ENCODE results near the gene SLC39A3.
A peak's percentile ranks its signal among the peaks of the same experiment; 100 is the strongest.

SLC39A3 gene, protein sequence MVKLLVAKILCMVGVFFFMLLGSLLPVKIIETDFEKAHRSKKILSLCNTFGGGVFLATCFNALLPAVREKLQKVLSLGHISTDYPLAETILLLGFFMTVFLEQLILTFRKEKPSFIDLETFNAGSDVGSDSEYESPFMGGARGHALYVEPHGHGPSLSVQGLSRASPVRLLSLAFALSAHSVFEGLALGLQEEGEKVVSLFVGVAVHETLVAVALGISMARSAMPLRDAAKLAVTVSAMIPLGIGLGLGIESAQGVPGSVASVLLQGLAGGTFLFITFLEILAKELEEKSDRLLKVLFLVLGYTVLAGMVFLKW

DNA sequence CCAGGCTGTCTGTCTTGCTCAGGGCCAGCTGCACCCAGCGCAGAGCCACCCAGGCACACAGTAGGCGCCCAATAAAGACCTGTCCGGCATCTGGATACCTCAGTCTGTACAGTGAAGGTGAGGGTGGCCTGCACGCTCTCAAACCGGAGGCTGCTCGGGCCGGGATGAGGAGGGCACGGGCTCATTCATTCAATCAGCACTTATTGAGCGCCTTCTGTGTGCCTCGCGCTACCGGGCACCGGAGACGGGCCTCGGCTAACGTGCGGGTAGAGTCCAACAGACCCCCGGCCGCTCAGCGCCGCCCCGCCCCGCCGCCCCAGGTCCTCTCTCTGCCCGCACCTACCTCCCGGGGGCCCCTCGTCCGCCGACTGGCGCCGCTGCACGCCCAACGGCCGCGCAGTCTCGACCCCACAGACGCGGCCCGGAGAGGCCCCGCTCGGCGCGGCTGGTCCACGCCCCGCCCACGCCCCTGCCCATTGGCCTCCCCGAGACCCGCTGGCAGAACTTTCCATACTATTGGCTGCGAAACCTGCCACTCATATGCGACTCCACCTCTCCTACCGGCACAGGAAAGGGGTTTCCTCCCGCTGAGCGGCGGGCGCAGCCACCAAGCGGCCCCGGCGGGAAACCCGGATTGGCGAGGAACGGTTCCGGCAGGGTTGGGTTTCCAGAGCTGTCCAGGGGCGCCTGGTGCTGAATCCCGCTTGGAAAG lies at the start of gene SLC39A3:
TSS of gene SLC39A3 (minus strand) at position 416 of the 712 bp plus-strand sequence. CDS start 2,760 bp downstream, outside the sequence.
- Mint-ChIP-seq H3K9me3 (no peaks in the 10 kb centered on the region), H3K27me3 (peaks cover 28% of the 10 kb centered on the region), H3K4me3 (peak within 1 kb of the TSS; percentile 82), H3K27ac (ENCODE audit: low read depth) (peak within 1 kb of the TSS; percentile 25), H3K4me1 (peaks cover 23% of the 10 kb centered on the region), H3K36me3 (ENCODE audit: insufficient read depth) (peaks cover 15% of the 10 kb centered on the region)
- peak; percentile 100 for ATAC-seq (replicated peaks; ENCODE audit: extremely low read depth, poor library complexity, severe bottlenecking)
- DNase-seq (ENCODE audit: low spot score in 2 of 2): peak; percentile 98 to 99

DNA sequence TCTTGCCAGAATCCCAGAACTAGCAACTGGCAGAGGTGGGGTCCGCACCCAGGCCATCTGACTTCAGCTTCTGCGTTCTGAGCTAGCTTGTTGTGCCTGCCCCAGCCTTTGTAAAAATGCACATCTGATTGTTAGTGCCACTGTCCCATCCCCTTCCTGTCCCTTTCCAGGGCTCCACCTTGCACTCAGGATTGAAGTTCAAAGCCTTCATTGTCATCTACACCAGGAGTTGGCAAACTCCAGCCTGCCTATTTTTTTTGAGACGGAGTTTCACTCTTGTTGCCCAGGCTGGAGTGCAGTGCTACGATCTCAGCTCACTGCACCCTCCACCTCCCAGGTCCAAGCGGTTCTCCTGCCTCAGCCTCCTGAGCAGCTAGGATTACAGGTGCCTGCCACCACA lies 48.4 kb upstream of the SLC39A3 start:
- no peak for DNase-seq (ENCODE audit: low spot score in 2 of 2)
- no peak overlapping the region for H3K27ac Mint-ChIP-seq (ENCODE audit: low read depth)
- no peaks in the 10 kb centered on the region for H3K9me3 Mint-ChIP-seq
- H3K4me3 Mint-ChIP-seq: peak overlapping the region; percentile 3
- H3K27me3 Mint-ChIP-seq: no peaks in the 10 kb centered on the region
- H3K4me1 Mint-ChIP-seq: peaks cover 19% of the 10 kb centered on the region
- ATAC-seq (replicated peaks; ENCODE audit: extremely low read depth, poor library complexity, severe bottlenecking): no peak
- peaks cover 9% of the 10 kb centered on the region for H3K36me3 Mint-ChIP-seq (ENCODE audit: insufficient read depth)

DNA sequence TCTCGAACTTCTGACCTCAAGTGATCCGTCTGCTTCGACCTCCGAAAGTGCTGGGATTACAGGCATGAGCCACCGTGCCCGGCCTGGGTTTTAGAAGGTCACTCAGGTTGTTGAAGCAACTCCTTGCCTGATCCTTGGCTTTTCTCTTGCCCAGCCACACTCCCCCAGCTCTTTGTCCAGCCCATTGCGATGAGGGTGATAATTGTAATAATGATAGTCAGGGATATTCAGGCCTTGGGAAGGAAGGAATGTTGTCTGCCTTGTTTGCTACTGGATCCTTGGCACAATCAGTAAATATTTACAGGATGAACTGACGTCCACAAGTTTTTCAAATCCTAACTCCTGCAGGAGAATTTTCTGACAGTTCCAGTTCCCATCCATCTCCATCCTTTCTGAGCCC lies 47.3 kb upstream of the SLC39A3 start:
- H3K4me1 Mint-ChIP-seq: peaks cover 26% of the 10 kb centered on the region
- H3K27ac Mint-ChIP-seq (ENCODE audit: low read depth): no peak overlapping the region
- H3K4me3 Mint-ChIP-seq: peak overlapping the region; percentile 77
- peaks cover 10% of the 10 kb centered on the region for H3K36me3 Mint-ChIP-seq (ENCODE audit: insufficient read depth)
- H3K9me3 Mint-ChIP-seq: no peaks in the 10 kb centered on the region
- H3K27me3 Mint-ChIP-seq: no peaks in the 10 kb centered on the region
- DNase-seq (ENCODE audit: low spot score in 2 of 2): no peak
- no peak for ATAC-seq (replicated peaks; ENCODE audit: extremely low read depth, poor library complexity, severe bottlenecking)

DNA sequence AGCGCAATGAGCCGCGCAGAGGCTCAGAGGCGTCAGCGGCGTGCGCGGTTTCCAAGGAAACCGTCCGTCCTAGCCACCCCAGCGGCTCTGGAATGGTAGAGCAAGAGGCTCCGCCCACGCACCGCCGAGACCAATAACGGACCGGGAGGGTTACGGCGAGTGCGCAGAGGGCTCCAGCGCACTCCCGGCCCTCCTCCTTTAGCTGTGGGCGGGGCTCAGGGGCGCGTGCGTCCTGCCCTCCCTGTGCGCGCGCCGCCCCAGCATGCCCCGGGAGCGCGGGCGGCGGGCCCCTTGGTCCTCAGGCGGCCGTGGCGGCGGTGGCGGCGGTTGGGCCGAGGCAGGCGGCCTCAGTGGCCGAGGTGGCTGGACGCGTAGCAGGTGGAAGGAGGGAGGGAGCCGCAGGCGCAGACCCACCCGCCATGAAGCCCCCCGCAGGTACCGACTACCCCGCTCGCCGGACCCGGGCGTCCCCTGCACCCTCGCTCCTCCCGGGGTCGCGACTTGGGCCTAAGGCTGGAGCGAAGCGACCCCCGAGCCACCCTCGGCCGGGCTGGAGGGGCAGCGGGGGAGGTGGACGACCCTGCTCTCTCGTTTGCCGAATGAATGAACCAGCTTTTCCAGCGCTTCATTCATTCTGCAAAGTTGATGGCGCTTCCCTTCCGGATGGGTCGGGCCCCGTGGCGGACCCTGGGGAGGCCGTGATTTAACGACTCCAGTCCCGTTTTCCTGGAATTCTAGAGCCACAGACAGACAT lies 45.6 kb upstream of the SLC39A3 start, which contains the start of gene THOP1:
TSS of gene THOP1 (plus strand) at position 260 of the 754 bp plus-strand sequence. CDS start at position 420, 160 bp downstream.
- Mint-ChIP-seq H3K9me3 (no peaks in the 10 kb centered on the region), H3K4me1 (peaks cover 35% of the 10 kb centered on the region), H3K36me3 (ENCODE audit: insufficient read depth) (peaks cover 14% of the 10 kb centered on the region), H3K4me3 (peak within 1 kb of the TSS; percentile 77), H3K27ac (ENCODE audit: low read depth) (peak within 1 kb of the TSS; percentile 76), H3K27me3 (no peaks in the 10 kb centered on the region)
- DNase-seq (ENCODE audit: low spot score in 2 of 2) (peak; percentile 89 to 98), ATAC-seq (replicated peaks; ENCODE audit: extremely low read depth, poor library complexity, severe bottlenecking) (peak; percentile 88)

DNA sequence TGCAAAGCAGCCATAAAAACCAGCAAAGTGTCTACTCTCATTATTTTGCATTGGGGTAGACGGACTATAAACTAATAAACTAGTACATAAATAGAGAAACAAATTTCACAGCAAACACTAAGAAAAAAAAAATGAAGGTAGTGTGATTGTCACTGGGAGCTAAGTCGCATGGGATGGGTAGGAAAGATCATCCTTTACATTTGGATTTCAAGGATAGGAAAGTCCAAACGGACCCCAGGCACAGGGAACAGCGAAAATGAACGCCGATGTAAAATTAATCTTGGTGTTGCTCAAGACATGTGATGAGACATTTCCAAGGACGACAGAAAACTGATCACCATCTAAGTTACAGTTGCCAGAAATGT lies 43.9 kb upstream of the SLC39A3 start:
- Mint-ChIP-seq H3K9me3 (no peaks in the 10 kb centered on the region), H3K4me1 (peaks cover 41% of the 10 kb centered on the region), H3K27me3 (no peaks in the 10 kb centered on the region), H3K4me3 (peak overlapping the region; percentile 78), H3K27ac (ENCODE audit: low read depth) (peak overlapping the region; percentile 68), H3K36me3 (ENCODE audit: insufficient read depth) (peaks cover 9% of the 10 kb centered on the region)
- ATAC-seq (replicated peaks; ENCODE audit: extremely low read depth, poor library complexity, severe bottlenecking) (no peak), DNase-seq (ENCODE audit: low spot score in 2 of 2) (no peak)

DNA sequence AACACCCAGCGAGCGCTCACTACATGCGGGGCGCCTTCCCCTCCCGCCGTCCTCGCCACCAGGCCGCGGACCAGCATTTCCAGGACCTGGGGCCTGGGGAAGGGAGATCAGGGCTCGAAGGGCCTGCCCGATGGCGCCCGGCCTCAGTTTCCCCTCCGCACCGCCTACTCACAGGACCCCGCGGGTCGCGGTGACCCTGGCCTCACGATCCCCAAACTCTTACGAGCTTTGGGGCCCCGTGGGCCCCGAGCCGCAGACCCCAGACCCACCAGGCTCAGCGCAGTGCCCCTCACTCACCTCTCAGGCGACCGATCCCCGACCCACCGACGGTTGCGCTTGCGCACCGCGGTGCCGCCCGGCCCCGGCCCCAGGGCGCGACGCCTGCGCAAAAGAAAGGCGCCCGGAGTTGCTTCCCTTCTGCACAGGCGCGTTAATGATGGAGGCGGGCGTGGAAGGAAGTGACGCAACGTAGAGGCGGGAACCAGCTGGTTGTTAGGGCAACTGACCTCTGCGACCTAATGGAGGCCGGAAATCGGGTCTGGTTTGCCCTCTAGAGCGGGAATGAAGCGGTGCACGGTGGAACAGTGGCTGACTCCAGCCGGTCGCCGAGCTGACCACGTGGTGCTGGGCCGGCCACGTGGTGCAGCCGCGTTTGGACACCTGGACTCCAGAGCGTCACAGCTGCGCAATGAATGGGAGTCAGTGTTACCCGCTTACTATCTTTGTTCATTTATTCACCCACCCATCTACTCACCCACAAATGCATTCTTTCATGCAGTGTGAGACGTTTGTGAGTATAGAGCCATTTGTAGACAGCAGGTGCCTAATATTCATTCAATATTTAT lies 43.3 kb upstream of the SLC39A3 start, which contains the start of gene SGTA:
TSS of gene SGTA (minus strand) at position 338 of the 845 bp plus-strand sequence. CDS start 14,205 bp downstream, outside the sequence.
- ATAC-seq (replicated peaks; ENCODE audit: extremely low read depth, poor library complexity, severe bottlenecking) (peak; percentile 66), DNase-seq (ENCODE audit: low spot score in 2 of 2) (peak; percentile 91 to 97)
- H3K4me3 Mint-ChIP-seq: peak within 1 kb of the TSS; percentile 78
- peaks cover 39% of the 10 kb centered on the region for H3K4me1 Mint-ChIP-seq
- peaks cover 9% of the 10 kb centered on the region for H3K36me3 Mint-ChIP-seq (ENCODE audit: insufficient read depth)
- peak within 1 kb of the TSS; percentile 68 for H3K27ac Mint-ChIP-seq (ENCODE audit: low read depth)
- no peaks in the 10 kb centered on the region for H3K27me3 Mint-ChIP-seq
- H3K9me3 Mint-ChIP-seq: no peaks in the 10 kb centered on the region

DNA sequence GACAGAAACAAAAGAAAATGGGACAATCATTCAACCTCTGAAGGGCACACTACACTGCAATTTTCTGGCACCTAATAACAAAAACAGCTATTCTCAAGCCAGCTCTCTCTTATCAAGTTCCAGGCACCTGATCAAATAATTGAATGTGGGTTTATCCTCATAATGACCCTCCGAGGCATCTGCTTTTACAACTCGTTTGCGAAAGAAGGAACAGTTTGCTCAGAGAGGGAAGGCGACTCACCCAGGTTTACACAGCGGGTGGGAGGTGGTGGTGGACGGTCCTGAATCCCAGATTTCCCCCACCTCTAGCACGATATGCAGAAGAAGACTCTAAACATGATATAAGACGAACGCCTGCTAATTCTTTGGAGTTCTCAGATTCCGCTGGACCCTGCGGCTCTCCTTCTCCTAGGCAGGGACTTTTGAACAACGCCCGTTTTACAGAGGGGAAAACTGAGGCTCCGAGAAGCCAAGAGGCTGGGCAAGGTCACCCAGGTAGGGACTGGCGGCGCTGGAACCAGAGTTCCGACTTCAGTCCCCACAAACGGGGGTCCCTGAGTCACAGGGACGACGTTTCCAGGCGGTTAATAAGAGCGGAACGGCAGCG lies 42.6 kb upstream of the SLC39A3 start:
- Mint-ChIP-seq H3K9me3 (no peaks in the 10 kb centered on the region), H3K4me1 (peaks cover 37% of the 10 kb centered on the region), H3K27me3 (no peaks in the 10 kb centered on the region), H3K4me3 (peak overlapping the region; percentile 78), H3K27ac (ENCODE audit: low read depth) (peak overlapping the region; percentile 53), H3K36me3 (ENCODE audit: insufficient read depth) (peaks cover 9% of the 10 kb centered on the region)
- ATAC-seq (replicated peaks; ENCODE audit: extremely low read depth, poor library complexity, severe bottlenecking) (no peak), DNase-seq (ENCODE audit: low spot score in 2 of 2) (no peak)

DNA sequence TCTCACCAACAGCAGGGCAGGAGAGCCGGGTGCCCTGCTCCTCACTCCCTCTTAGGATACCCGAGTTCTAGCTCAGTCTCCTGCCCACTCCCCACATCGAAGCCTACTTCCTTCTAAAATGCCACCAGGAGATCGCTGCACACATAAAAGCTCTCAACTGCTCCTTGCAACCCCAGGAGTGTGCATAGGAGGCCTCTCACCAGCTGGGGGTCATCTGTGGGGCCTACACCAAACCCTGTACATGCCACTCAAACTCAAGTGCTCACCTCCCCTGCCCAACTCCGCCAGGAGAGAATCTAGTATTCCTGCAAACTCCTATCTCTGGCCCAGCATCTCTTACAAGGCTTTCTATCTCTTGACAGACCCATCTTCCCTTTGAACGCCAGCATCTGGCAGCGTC lies 40.5 kb upstream of the SLC39A3 start:
- no peak overlapping the region for H3K4me3 Mint-ChIP-seq
- DNase-seq (ENCODE audit: low spot score in 2 of 2): no peak
- H3K4me1 Mint-ChIP-seq: peaks cover 40% of the 10 kb centered on the region
- no peaks in the 10 kb centered on the region for H3K27me3 Mint-ChIP-seq
- no peak for ATAC-seq (replicated peaks; ENCODE audit: extremely low read depth, poor library complexity, severe bottlenecking)
- no peaks in the 10 kb centered on the region for H3K9me3 Mint-ChIP-seq
- H3K36me3 Mint-ChIP-seq (ENCODE audit: insufficient read depth): peaks cover 15% of the 10 kb centered on the region
- H3K27ac Mint-ChIP-seq (ENCODE audit: low read depth): peak overlapping the region; percentile 2

DNA sequence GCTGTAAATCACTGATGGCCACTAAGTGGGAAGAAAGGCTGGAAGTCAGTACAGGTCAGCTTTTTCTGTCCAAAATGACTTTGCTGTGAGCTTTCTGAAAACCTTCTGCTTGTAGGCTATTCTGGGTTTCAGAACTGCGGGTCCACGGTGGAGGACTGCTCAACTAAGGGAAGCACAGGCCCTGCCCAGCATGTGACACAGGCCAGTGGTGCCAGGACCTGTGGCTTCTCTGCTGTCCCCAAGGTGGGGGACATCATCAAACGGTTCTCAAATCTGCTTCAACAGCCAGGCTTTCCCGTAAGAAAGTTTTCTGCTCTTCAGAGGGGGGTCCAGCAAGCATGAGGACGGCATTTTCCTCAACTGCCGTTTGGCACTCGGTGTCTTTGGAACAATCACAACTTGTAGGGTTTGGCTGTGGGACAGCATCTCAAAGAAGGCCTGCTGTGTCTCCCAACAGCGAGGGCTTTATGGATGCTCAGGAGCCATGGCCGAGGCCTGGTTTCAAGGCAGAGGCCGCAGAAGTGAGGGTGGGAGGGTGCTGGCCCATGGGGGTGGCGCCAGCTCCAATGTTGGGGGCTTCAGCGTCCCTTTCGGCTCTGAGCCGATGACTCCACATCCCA lies 39.4 kb upstream of the SLC39A3 start:
- H3K36me3 Mint-ChIP-seq (ENCODE audit: insufficient read depth): peaks cover 14% of the 10 kb centered on the region
- H3K4me3 Mint-ChIP-seq: no peak overlapping the region
- H3K27me3 Mint-ChIP-seq: no peaks in the 10 kb centered on the region
- ATAC-seq (replicated peaks; ENCODE audit: extremely low read depth, poor library complexity, severe bottlenecking): no peak
- no peak for DNase-seq (ENCODE audit: low spot score in 2 of 2)
- no peak overlapping the region for H3K27ac Mint-ChIP-seq (ENCODE audit: low read depth)
- H3K4me1 Mint-ChIP-seq: peaks cover 46% of the 10 kb centered on the region
- H3K9me3 Mint-ChIP-seq: no peaks in the 10 kb centered on the region

DNA sequence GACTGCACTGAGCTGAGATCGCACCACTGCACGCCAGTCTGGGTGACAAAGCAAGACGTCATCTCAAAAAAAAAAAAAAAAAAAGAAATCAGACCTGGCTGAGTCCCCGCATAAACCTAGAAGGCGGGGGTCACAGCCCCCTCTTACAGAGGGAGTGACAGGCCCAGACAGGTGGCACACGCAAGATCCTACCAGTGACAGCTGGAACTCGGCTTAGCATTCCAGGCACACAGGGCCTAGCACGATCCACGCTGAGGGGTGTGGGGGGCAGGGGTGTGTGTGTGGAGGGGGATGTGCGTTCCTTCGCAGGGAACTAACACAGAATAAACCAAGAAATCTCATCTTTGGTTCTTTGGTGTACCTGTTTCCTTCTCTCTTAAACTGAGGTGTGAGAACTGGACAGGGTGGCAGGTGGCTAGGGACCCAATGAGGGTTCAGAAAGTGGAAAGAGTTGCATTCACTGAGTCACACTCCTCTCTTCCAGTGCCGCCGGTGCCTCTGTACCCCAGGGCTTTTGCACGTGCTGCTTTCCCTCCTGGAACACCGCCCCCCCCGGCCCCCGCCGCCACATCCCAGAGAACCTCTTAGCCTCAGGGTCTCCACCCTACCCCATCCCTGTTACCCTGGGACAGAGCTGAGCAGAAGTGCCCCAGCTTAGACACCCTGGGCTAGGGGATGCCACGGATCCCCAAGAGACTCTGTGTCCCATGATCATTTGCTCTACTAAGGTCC lies 38.3 kb upstream of the SLC39A3 start:
- no peak overlapping the region for H3K27ac Mint-ChIP-seq (ENCODE audit: low read depth)
- DNase-seq (ENCODE audit: low spot score in 2 of 2): no peak
- no peaks in the 10 kb centered on the region for H3K9me3 Mint-ChIP-seq
- H3K36me3 Mint-ChIP-seq (ENCODE audit: insufficient read depth): peaks cover 13% of the 10 kb centered on the region
- peaks cover 41% of the 10 kb centered on the region for H3K4me1 Mint-ChIP-seq
- no peak overlapping the region for H3K4me3 Mint-ChIP-seq
- no peak for ATAC-seq (replicated peaks; ENCODE audit: extremely low read depth, poor library complexity, severe bottlenecking)
- no peaks in the 10 kb centered on the region for H3K27me3 Mint-ChIP-seq
